Activated CD8-positive, alpha-beta T cell treated with anti-CD3 and anti-CD28 coated beads, Interleukin-2, amount 10 ng/mL, durations not matched to agents 7 days and 5 days (primary cell): ENCODE measurements around the gene DCHS2. TPM values are rescaled to one million over a fixed set of nuclear protein-coding genes. Genes with fewer than 3 reads are reported as not detected.

Experiments
- ATAC-seq: fragments of 150-1000 bp; cut with Tn5 transposase; one replicate; pipeline ENCODE4 v1.10.0; 2021; ENCODE audit warnings: moderate library complexity
- CTCF ChIA-PET: fragments of 350-600 bp; sonication (Branson Sonifier 250); formaldehyde crosslinking; loops from one replicate; lab custom pipeline; 2021; ENCODE audit warnings: antibody characterized with exemption; lab: Charles Lee
- POLR2A ChIA-PET: fragments of 350-600 bp; sonication (Branson Sonifier 250); formaldehyde crosslinking; loops from one replicate; lab custom pipeline; 2021; ENCODE audit warnings: antibody characterized with exemption; lab: Charles Lee
- DNase-seq: peaks from one replicate; pipeline ENCODE4 v3.0.0-alpha.2; 2020
- H3K27ac Mint-ChIP-seq: one replicate; pipeline ENCODE4 v1.8.0; 2021; ENCODE audit warnings: mild to moderate bottlenecking, mixed read lengths
- H3K27me3 Mint-ChIP-seq: one replicate; pipeline ENCODE4 v1.8.0; 2021; ENCODE audit warnings: low read depth, mixed read lengths
- H3K36me3 Mint-ChIP-seq: one replicate; pipeline ENCODE4 v1.8.0; 2021; ENCODE audit warnings: low read depth, mixed read lengths
- H3K4me1 Mint-ChIP-seq: one replicate; pipeline ENCODE4 v1.8.0; 2021; ENCODE audit warnings: low read depth, mixed read lengths
- H3K4me3 Mint-ChIP-seq: one replicate; pipeline ENCODE4 v1.8.0; 2021; ENCODE audit warnings: mild to moderate bottlenecking, mixed read lengths
- H3K9me3 Mint-ChIP-seq: one replicate; pipeline ENCODE4 v1.8.0; 2022; ENCODE audit warnings: mixed read lengths; ENCODE audit not compliant: insufficient read depth
- total RNA-seq, 2 experiments: library from RNA; stranded (reverse); gene quantifications; one replicate each; pipeline ENCODE4 v1.2.3, GENCODE V29; 2021

Gene DCHS2
- total RNA-seq, 2 experiments from 2014 or later: not detected

DNA sequence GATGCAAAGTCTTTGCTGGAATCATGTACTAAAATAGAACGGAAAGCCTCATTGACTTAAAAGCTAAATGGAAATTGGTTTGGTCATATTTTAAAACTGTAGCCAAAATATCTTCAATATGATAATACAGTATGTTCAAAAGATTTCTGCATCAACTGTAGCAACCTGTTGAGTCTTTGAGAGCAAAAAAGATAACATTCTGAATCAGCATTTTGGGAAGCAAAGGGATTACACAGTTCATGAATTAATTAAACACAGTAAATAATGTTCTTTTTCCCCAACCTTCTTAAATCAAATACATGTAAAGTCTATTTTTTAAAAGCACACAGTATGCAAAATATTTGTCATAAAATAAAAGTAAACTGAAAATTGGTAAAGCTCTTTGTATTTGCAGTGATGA, 50.5 kb downstream of the DCHS2 start:
- Mint-ChIP-seq H3K27me3 (peaks cover 9% of the 10 kb centered on the region), H3K27ac (no peak overlapping the region), H3K9me3 (no peaks in the 10 kb centered on the region), H3K4me3 (no peak overlapping the region), H3K36me3 (no peaks in the 10 kb centered on the region), H3K4me1 (no peaks in the 10 kb centered on the region)
- ChIA-PET CTCF (no interaction called here), POLR2A (no interaction called here)
- DNase-seq (no peak), ATAC-seq (no peak)

DNA sequence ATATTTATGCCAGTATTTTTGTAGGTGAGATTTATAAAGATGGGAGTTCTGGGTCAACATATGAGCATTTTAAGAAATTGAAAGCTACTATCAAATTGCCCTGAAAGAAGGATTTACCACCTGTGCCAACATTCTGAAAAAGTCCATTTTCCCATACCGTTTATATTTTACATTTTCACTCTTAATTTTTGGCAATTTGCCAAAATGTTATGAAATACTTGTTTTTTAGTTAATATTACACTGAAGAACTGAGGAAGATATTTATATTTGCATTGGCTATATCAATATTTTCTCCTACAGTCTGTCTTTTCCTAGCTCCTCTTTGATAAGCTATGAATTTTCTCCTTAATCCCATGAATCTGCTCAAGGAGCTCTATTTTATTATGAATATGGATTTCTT, 52.4 kb downstream of the DCHS2 start:
- Mint-ChIP-seq H3K9me3 (no peaks in the 10 kb centered on the region), H3K4me3 (no peak overlapping the region), H3K36me3 (no peaks in the 10 kb centered on the region), H3K27ac (no peak overlapping the region), H3K27me3 (peaks cover 9% of the 10 kb centered on the region), H3K4me1 (no peaks in the 10 kb centered on the region)
- ATAC-seq (no peak), DNase-seq (no peak)
- ChIA-PET POLR2A (no interaction called here), CTCF (no interaction called here)

DNA sequence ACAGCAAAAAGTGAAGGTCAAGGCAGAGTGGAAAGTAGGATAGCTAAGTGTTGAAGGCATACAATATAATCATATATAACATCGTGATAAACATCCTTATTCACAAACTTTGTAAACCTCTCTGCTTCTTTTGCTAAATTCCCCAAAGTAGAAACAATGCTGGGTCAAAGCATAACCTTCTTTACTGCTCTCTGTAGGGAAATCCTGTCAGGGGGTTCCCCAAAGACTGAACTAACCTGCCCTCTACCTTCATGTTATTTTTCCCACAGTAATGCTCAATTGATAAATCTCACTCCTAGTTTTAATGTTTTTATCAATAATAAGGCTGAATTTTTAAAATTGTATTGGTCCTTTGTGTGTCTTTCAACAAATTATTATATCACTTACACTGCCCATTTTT, 55.7 kb downstream of the DCHS2 start:
- Mint-ChIP-seq H3K36me3 (no peaks in the 10 kb centered on the region), H3K27me3 (peaks cover 9% of the 10 kb centered on the region), H3K9me3 (no peaks in the 10 kb centered on the region), H3K4me1 (no peaks in the 10 kb centered on the region), H3K4me3 (no peak overlapping the region), H3K27ac (no peak overlapping the region)
- CTCF ChIA-PET: no interaction called here
- ATAC-seq: no peak
- POLR2A ChIA-PET: no interaction called here
- DNase-seq: no peak

DNA sequence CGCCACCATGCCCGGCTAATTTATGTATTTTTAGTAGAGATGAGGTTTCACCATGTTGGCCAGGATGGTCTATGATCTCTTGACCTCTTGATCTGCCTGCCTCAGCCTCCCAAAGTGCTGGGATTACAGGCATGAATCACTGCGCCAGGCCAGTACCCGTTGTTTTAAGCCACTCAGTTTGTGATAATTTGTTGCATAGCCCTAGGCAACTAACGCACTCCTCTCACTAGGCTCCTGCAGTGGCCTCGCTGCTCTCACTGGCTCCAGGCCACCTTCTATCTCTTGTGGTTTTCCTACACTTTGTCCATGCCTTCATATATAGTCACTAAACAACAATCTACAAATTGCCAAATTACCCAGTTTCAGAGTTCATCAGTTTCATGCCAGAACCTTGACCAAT, 58.1 kb downstream of the DCHS2 start:
- Mint-ChIP-seq H3K36me3 (no peaks in the 10 kb centered on the region), H3K27ac (no peak overlapping the region), H3K4me1 (no peaks in the 10 kb centered on the region), H3K4me3 (no peak overlapping the region), H3K27me3 (peaks cover 9% of the 10 kb centered on the region), H3K9me3 (no peaks in the 10 kb centered on the region)
- CTCF ChIA-PET: no interaction called here
- ATAC-seq (no peak), DNase-seq (no peak)
- POLR2A ChIA-PET: no interaction called here

DNA sequence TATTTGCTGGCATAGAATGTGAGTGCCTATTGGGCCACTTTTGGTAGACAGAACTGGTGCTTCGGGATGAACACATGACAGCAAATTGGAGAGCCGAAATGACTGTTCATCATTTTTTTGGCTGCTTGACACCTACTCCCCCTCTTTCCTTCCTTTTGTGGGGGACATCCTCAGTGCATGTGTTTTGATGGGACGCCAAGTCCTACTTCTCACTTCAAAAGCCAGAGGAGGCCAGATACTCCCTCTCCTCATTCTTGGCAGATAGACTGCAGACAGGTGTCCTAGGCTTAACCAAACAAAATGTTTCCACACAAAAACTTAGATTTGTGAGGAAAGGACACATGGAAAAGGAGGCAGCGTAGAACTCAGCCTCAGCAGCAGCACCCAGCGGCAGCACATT, 62.4 kb downstream of the DCHS2 start:
- ATAC-seq (no peak), DNase-seq (no peak)
- ChIA-PET CTCF (no interaction called here), POLR2A (no interaction called here)
- H3K4me3 Mint-ChIP-seq: no peak overlapping the region
- no peaks in the 10 kb centered on the region for H3K4me1 Mint-ChIP-seq
- no peaks in the 10 kb centered on the region for H3K9me3 Mint-ChIP-seq
- no peak overlapping the region for H3K27ac Mint-ChIP-seq
- H3K36me3 Mint-ChIP-seq: no peaks in the 10 kb centered on the region
- H3K27me3 Mint-ChIP-seq: peaks cover 8% of the 10 kb centered on the region

DNA sequence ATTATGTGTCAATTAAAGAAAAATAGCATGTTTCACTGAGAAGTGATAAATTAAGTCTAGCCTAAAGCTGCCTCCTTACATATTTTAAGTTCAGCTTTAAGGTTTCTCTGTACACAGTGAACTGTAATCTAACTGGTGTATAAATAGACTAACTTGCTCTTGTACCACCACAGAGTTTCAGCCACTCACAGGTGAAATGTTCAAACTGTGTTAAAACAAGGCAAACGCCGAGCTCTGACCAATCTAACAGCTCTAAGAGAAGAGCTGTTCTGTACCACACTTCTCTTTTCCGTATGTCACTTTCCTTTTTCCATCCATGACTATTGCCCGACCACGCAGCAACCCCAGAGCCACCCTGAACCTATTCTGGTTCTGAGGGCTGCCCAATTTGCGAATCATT, 64.5 kb downstream of the DCHS2 start:
- Mint-ChIP-seq H3K4me3 (no peak overlapping the region), H3K36me3 (no peaks in the 10 kb centered on the region), H3K4me1 (no peaks in the 10 kb centered on the region), H3K9me3 (no peaks in the 10 kb centered on the region), H3K27ac (no peak overlapping the region), H3K27me3 (peaks cover 13% of the 10 kb centered on the region)
- DNase-seq (no peak), ATAC-seq (no peak)
- CTCF ChIA-PET: no interaction called here
- POLR2A ChIA-PET: no interaction called here

DNA sequence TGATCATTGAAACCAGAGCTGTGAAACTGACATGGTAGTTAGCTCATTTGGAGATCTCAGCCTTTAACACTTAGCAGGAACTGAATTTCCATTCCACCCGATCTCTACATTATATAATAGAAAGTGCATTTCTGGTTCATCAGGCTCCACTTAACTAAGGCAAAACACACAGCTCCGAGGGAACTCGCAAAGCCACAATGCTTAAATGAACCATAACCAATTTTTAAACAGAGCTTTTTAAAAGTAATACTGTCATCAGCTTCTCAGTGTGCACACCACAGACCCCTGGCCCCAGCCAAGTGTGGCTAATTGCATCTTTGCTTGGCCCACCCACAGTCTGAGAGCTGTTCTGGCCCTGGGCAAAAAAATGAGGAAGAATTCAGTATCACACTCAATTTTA, 66.1 kb downstream of the DCHS2 start:
- Mint-ChIP-seq H3K9me3 (no peaks in the 10 kb centered on the region), H3K36me3 (no peaks in the 10 kb centered on the region), H3K4me1 (no peaks in the 10 kb centered on the region), H3K27me3 (peaks cover 16% of the 10 kb centered on the region), H3K4me3 (no peak overlapping the region), H3K27ac (no peak overlapping the region)
- ATAC-seq (no peak), DNase-seq (no peak)
- ChIA-PET CTCF (no interaction called here), POLR2A (no interaction called here)

DNA sequence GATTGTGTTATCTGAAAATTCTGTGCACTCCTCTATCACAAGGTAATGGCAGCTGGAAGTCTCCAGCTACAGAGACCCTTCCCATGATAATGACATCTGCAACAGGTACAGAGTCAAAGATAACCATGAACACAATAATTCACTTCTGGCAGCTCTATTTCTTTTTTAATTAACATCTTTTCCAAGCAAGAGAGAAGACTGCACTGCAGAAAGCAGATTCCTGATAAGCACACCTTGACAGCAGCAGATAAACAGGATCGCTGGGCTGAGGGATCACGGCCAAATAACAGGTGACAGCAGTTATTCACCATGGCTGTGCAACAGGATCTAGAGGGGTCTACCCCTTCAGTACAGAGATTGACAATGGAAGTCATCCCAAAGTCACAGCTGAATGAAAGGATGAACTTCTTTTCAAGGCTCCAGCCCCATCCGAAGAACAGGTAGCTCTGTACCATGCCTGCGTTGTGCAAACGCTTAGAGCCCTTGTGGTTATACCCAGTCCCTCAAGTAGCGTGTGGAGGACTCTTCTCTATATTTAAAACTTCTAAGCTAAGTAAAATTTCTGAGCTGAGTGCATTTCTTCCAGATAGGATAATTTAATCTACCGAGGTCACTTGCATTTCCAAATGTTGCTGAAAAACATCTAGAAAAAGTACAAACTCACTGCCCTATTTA, 66.7 kb downstream of the DCHS2 start:
- ChIA-PET CTCF (no interaction called here), POLR2A (no interaction called here)
- Mint-ChIP-seq H3K36me3 (no peaks in the 10 kb centered on the region), H3K9me3 (no peaks in the 10 kb centered on the region), H3K27ac (no peak overlapping the region), H3K4me3 (no peak overlapping the region), H3K4me1 (no peaks in the 10 kb centered on the region), H3K27me3 (peaks cover 16% of the 10 kb centered on the region)
- no peak for DNase-seq
- ATAC-seq: no peak

DNA sequence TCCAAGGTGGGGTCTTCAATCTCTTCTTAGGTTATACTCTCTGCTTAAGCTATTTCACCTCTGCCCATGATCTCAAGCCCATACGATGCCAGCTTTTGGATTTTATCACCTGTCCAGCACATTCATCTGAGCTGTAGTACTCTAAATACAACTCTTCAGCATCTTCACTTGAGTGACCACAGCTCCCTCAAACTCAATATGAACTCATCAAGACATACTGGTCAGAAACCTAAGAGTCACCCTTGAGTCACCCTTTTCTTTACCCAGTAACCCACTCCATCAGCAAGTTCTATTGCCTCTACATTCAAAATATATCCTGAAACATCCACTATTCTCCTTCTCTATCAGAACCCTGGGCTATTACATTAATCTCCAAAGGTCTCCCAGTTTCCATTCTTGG, 69.4 kb downstream of the DCHS2 start:
- Mint-ChIP-seq H3K27ac (no peak overlapping the region), H3K4me1 (peaks cover 2% of the 10 kb centered on the region), H3K27me3 (peaks cover 21% of the 10 kb centered on the region), H3K36me3 (no peaks in the 10 kb centered on the region), H3K9me3 (no peaks in the 10 kb centered on the region), H3K4me3 (no peak overlapping the region)
- CTCF ChIA-PET: no interaction called here
- DNase-seq: no peak
- ATAC-seq: no peak
- POLR2A ChIA-PET: no interaction called here

DNA sequence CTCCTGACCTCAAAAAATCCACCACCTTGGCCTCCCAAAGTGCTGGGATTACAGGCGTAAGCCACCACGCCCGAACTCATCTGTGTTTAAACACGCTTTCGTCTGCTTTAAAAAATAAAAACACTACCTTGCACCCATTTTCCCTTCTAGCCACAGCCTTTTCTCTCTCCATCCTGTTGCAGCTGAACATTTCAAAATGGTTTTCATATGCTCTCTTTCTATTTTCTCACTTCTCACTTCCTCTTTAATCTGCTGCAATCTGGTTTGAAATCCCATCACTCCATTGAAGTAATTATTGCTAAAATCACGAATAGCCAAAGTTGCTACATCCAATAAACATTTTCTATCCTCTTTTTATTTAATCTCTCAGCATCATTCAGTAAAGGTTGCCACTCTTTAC, 70.0 kb downstream of the DCHS2 start:
- no peak overlapping the region for H3K27ac Mint-ChIP-seq

DNA sequence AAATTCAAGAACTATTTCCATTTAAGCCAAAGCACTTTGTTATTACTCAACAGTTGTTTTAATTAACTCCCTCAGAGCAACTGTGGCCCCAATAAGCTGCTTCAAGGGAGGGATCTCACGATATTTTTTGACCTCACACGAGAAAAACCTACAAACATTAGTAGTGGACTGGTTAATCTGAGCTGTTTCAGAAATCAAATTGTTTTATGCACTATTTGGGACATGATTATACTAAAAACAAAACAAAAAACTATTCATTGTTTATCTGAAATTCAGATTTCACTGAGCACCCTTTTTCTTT, 74.3 kb downstream of the DCHS2 start:
- no peak overlapping the region for H3K27ac Mint-ChIP-seq
- peaks cover 9% of the 10 kb centered on the region for H3K4me1 Mint-ChIP-seq
- CTCF ChIA-PET: no interaction called here
- POLR2A ChIA-PET: no interaction called here
- no peak for ATAC-seq
- no peaks in the 10 kb centered on the region for H3K9me3 Mint-ChIP-seq
- no peak overlapping the region for H3K4me3 Mint-ChIP-seq
- no peak for DNase-seq
- no peaks in the 10 kb centered on the region for H3K36me3 Mint-ChIP-seq
- H3K27me3 Mint-ChIP-seq: peaks cover 38% of the 10 kb centered on the region

More for the DNA sequence above, 70.0 kb downstream of the DCHS2 start:
- POLR2A ChIA-PET: no interaction called here
- Mint-ChIP-seq H3K9me3 (no peaks in the 10 kb centered on the region), H3K4me1 (peaks cover 5% of the 10 kb centered on the region), H3K36me3 (no peaks in the 10 kb centered on the region), H3K27me3 (peaks cover 26% of the 10 kb centered on the region), H3K4me3 (no peak overlapping the region)
- DNase-seq: no peak
- no peak for ATAC-seq
- CTCF ChIA-PET: no interaction called here

DNA sequence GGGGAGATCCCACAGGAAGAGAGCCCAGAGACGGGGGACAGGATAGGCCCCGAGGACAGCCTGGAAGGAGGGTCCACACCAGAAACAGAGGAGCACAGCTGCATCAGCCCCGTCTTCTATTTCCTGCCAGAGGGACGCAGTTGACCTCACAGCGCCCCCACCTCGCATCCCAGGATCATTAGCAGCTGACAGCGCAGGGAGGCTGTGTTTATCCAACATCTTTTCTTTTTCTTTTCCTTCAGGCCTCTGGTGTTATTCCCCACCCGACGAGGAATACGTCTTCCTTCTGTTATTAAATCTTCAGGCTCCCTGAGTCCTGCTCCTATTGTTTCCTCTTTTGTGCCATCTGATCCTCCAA, 75.4 kb downstream of the DCHS2 start:
- Mint-ChIP-seq H3K4me3 (no peak overlapping the region), H3K4me1 (peaks cover 9% of the 10 kb centered on the region), H3K36me3 (no peaks in the 10 kb centered on the region), H3K27ac (no peak overlapping the region), H3K27me3 (peaks cover 36% of the 10 kb centered on the region), H3K9me3 (no peaks in the 10 kb centered on the region)
- ChIA-PET CTCF (no interaction called here), POLR2A (no interaction called here)
- ATAC-seq (no peak), DNase-seq (no peak)

DNA sequence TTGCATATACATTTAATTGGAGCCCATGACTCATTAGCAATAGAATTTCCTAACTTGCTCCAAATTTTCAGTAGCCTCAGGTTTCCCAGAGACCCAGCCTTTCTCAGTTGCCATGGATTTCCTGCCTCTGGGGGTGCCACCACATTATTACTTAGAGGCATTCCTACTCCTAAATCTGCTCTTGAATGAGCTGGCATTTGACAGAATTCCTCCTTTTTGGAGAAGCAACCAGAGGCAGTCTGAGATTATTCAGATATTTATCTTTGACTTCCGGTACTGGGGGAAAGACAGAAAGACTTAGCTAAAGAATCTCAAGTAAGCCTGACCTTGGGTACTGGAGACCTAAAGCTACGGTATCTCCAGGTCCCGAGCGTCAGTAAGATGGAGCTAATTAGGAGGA, 76.3 kb downstream of the DCHS2 start:
- CTCF ChIA-PET: no interaction called here
- ATAC-seq: no peak
- peaks cover 39% of the 10 kb centered on the region for H3K27me3 Mint-ChIP-seq

More for the DNA sequence above, 76.3 kb downstream of the DCHS2 start:
- no peaks in the 10 kb centered on the region for H3K9me3 Mint-ChIP-seq
- no peak overlapping the region for H3K4me3 Mint-ChIP-seq
- H3K27ac Mint-ChIP-seq: no peak overlapping the region
- peaks cover 9% of the 10 kb centered on the region for H3K4me1 Mint-ChIP-seq
- H3K36me3 Mint-ChIP-seq: no peaks in the 10 kb centered on the region
- POLR2A ChIA-PET: no interaction called here
- DNase-seq: no peak
